ENCODE data around the gene BTNL2.

- TF ChIP-seq EZH2 (IDR thresholded peaks at IDR 0.05; ENCODE audit: borderline replicate concordance, low read depth, low read length, severe bottlenecking) (no peak), CTCF (IDR thresholded peaks at IDR 0.05; ENCODE audit: borderline replicate concordance, extremely low read depth, low read length, poor library complexity, severe bottlenecking) (no peak)
These were observed 11.0 kb downstream of the BTNL2 start for GRCh38 chr6:32396028-32396427.
